ENCODE measurements around the gene ZNF827.

Gene ZNF827

GRCh38 chr4:145902522-145902921, 36.1 kb downstream of the ZNF827 start:
- DNase-seq (ENCODE audit: low read depth, low spot score): no peak
- TF ChIP-seq, protein P1, sequence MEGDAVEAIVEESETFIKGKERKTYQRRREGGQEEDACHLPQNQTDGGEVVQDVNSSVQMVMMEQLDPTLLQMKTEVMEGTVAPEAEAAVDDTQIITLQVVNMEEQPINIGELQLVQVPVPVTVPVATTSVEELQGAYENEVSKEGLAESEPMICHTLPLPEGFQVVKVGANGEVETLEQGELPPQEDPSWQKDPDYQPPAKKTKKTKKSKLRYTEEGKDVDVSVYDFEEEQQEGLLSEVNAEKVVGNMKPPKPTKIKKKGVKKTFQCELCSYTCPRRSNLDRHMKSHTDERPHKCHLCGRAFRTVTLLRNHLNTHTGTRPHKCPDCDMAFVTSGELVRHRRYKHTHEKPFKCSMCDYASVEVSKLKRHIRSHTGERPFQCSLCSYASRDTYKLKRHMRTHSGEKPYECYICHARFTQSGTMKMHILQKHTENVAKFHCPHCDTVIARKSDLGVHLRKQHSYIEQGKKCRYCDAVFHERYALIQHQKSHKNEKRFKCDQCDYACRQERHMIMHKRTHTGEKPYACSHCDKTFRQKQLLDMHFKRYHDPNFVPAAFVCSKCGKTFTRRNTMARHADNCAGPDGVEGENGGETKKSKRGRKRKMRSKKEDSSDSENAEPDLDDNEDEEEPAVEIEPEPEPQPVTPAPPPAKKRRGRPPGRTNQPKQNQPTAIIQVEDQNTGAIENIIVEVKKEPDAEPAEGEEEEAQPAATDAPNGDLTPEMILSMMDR (IDR thresholded peaks at IDR 0.05; ENCODE audit: insufficient read depth, low read length, missing control alignments): no peak
- H3K4me3 ChIP-seq (ENCODE audit: low read depth, low read length): no peak overlapping the region
- CTCF ChIA-PET: interaction anchor here (0.8 to 1.0 kb wide), 2 partner anchors 9 to 15 kb away, joined by 3 read pairs; no protein-coding TSS in a partner anchor
- POLR2A ChIA-PET: no interaction called here

DNA sequence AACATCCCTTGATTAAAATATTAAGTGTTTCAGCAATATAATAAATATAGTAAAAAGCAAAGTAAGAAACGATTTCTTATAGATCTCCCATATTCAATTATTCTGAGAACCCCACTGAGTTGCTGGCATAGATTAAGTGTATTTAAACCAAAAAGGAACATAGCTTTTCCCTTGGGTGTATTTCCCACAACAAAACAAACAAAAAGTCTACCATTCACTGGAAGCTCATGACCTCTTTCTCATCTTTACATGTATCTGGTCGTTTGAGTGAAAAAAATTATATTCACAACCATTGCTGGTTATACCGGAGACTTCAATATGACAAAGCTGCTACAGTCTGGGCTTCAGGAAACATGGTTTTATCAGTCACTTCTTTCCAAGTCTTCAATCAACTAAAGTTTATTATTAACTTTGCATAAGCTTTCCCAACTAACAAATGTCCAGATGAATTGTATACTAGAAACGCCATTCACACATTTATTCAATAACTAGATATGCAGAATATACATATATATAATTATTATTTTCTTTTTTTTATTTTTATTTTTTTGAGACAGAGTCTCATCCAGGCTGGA, 38.6 kb downstream of the ZNF827 start:
- ChIA-PET CTCF (interaction anchor here (0.9 to 3.3 kb wide), 2 partner anchors 10 to 12 kb away, joined by 4 to 17 read pairs; no protein-coding TSS in a partner anchor), POLR2A (no interaction called here)
- no peak for DNase-seq (ENCODE audit: low read depth, low spot score)
- TF ChIP-seq, protein P1 (IDR thresholded peaks at IDR 0.05; ENCODE audit: insufficient read depth, low read length, missing control alignments): no peak
- no peak overlapping the region for H3K4me3 ChIP-seq (ENCODE audit: low read depth, low read length)

- POLR2A ChIA-PET: no interaction called here
Measured at GRCh38 chr4:145898926-145899531, 39.6 kb downstream of the ZNF827 start.

DNA sequence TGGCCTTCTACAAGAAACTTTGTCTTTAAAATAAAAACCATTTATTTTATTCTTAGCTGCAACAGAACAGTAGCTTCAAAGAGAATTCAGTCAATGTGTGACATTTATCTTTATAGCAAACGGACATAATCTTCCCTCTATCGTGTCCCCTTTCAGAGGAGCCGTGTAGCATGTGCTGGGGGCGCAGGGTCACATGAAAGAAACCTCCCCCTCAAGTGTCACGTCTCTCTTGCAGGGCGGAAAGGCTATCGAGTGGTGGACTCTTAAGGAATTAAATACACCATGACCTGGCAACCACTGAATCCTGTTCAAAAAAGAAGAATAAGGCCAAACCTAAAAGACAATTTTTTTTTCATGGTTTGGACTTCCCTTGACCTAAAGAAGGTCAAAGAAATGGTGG, 40.2 kb downstream of the ZNF827 start:
- POLR2A ChIA-PET: no interaction called here
- no peak for DNase-seq (ENCODE audit: low read depth, low spot score)
- no peak overlapping the region for H3K4me3 ChIP-seq (ENCODE audit: low read depth, low read length)
- TF ChIP-seq, protein P1 (IDR thresholded peaks at IDR 0.05; ENCODE audit: insufficient read depth, low read length, missing control alignments): no peak
- CTCF ChIA-PET: interaction anchor here (3.3 kb wide), 1 partner anchor 11 kb away, joined by 17 read pairs; no protein-coding TSS in a partner anchor

More at GRCh38 chr4:145898926-145899531, 39.6 kb downstream of the ZNF827 start:
- TF ChIP-seq, protein P1 (IDR thresholded peaks at IDR 0.05; ENCODE audit: insufficient read depth, low read length, missing control alignments): no peak
- no peak for DNase-seq (ENCODE audit: low read depth, low spot score)
- CTCF ChIA-PET: interaction anchor here (0.9 to 3.3 kb wide), 2 partner anchors 9 to 11 kb away, joined by 4 to 17 read pairs; no protein-coding TSS in a partner anchor
- H3K4me3 ChIP-seq (ENCODE audit: low read depth, low read length): no peak overlapping the region

DNA sequence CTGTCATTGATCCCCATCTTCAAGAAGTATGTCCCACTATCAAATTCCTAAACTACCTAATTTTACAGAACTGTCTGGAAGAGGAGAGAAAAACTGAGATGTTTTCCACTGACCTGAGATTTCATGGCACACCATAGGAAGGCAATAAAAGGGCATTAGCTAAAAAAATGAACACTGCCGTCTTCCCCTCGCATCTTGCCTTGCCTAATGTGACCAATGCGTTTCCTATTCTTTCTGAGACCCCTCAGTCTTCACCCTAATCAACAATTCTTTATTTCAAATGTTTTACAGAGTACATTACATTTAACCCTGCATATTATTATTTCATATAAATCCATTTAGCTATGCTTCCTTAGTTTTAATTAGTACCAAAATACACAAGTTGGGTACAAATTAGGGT, 43.6 kb downstream of the ZNF827 start:
- POLR2A ChIA-PET: no interaction called here
- H3K4me3 ChIP-seq (ENCODE audit: low read depth, low read length): no peak overlapping the region
- CTCF ChIA-PET: interaction anchor here (1.6 kb wide), 1 partner anchor 26 kb away, joined by 3 read pairs; no protein-coding TSS in a partner anchor
- no peak for DNase-seq (ENCODE audit: low read depth, low spot score)
- TF ChIP-seq, protein P1 (IDR thresholded peaks at IDR 0.05; ENCODE audit: insufficient read depth, low read length, missing control alignments): no peak

DNA sequence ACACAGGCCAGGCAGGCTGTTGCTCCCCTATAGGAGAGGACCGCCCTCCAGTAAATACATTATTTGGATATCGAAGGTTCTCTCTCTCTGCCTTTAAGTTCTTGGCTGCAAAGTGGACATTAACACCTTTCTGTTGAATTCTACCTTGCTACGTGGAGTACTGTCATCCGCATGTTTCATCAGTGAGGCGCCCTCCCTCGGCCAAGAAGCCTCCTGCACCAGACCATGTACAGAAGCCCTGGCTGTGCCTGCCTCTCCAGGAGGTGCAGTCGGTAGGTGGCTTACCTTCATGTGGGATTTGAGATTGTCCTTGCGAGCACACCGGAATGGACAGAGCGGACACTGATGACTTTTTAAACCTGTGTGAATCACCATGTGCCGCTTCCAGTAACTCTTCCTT, 46.7 kb downstream of the ZNF827 start:
- ChIA-PET POLR2A (interaction anchor here (0.8 kb wide), 1 partner anchor 14 kb away, joined by 4 read pairs; no protein-coding TSS in a partner anchor), CTCF (interaction anchor here (0.7 kb wide), 2 partner anchors 9 to 272 kb away, joined by 3 to 5 read pairs; no protein-coding TSS in a partner anchor)
- TF ChIP-seq, protein P1 (IDR thresholded peaks at IDR 0.05; ENCODE audit: insufficient read depth, low read length, missing control alignments): no peak
- H3K4me3 ChIP-seq (ENCODE audit: low read depth, low read length): no peak overlapping the region
- DNase-seq (ENCODE audit: low read depth, low spot score): no peak

All from AG04449 (cell line).